ENCODE measurements around the gene SMIM14.
"Not testable (repeated sequence)": the region's sequence is repeated elsewhere in the genome, so short reads cannot be mapped to it uniquely, and the experiment has no call there.

Gene SMIM14

DNA sequence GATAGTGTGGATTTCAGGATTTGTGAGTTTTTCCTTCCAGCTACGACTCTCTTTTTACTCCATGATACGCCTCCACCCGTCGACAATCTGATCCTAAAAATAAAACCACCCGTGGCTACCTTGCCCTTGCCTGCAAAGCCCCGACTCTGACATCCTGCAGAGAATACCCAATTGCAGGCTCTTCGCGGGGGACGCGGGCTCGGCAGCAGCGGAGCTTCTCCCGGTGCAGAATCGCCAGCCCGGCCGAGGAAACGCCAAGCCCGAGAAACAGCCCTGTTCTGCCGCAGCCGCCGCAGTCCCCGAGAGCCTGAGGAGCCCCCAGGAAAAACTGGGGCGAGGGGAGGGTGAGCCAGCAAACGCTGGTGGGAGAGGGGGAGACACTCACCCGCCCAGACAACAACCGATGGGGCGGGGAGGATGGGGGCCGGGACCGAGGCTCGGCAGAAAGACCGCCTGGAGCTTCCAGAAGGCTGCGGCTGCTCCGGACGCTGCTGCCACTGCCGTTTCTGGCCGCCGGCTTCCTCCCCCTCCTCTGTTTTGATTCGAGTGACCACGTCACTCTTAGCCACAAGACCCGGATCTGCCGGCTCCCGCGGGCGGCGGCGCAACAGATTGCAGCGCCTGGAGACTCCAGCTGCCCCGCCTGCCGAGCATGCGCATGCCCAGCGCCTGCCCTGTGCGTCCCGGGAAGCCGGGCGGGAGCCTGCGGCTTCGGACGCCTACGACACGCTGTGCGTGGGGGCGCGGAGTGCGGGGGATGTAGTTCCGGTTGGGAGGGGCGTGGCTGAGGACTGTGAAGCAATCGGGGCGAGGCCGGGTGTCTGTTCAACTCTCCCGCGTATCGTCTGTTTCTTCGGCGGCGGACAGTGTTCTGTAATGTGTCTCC, at the start of gene SMIM14:
Gene SMIM14, minus strand, starts transcription at position 512 of the 886 bp plus-strand sequence. CDS start 33,720 bp downstream, outside the sequence.
- peak; percentile 85 for DNase-seq

DNA sequence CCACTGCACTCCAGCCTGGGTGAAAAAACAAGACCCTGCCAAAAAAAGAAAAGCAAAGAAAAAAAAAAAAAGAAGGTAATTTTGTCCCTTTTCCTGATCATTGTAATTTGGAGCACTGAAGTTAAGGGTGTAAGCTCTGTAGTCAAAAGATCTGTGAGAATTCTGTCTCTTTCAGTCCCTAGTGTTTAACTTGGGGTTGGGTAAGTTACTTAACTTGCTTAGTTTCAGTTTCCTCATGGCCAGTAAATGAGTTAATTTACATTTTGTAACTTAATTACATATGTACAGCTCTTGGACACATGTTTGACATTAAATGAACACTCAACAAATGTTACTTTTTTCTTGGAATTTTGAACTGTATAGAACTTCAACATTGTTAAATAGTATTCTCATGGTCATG, 48.3 kb upstream of the SMIM14 start:
- no peak for DNase-seq

DNA sequence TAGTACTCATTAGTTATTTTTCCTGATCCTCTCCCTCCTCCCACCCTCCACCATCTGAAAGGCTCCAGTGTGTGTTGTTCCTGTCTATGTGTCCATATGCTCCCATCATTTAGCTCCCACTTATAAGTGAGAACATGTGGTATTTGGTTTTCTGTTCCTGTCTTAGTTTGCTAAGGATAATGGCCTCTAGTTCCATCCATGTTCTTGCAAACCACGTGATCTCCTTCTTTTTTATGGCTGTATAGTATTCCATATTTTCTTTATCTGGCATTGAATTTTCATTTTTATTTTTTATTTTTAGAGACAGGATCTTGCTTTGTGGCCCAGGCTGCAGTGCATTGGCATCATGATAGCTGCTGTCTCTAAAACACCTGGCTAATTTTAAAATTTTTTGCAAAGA, 47.3 kb upstream of the SMIM14 start:
- no peak for DNase-seq

DNA sequence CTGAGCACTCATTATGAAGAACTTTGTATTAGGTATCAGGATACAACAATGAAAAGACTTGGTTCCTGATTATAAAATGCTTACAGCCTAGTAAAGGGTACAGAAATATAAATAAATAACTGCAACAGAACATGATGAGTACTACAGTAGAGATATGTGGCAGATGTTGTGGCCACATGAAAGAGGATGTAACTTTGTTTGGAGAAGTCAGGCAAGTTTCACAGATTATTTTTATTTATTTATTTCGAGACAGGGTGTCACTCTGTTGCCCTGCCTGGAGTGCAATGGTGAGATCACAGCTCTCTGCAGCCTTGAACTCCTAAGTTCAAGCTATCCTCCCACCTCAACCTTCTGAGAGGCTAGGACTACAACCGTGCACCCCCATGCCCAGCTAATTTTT, 43.5 kb upstream of the SMIM14 start:
- no peak for DNase-seq

DNA sequence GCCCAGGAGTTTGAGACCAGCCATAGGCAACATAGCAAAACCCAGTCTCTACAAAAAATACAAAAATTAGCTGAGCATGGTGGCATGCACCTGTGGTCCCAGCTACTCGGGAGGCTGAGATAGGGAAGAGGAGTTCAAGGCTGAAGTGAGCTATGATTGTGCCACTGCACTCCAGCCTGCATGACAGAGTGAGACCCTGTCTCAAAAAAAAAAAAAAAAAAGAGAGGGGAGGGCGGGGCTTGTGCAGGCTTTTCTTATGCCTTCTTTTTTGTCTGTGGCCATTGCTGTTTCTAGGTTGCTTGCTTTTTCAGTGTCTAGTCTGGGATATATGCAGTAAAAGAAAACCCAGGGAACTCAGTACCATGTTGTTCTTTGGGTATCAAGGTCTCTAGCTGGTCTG, 42.3 kb upstream of the SMIM14 start:
- DNase-seq = not testable (repeated sequence)

DNA sequence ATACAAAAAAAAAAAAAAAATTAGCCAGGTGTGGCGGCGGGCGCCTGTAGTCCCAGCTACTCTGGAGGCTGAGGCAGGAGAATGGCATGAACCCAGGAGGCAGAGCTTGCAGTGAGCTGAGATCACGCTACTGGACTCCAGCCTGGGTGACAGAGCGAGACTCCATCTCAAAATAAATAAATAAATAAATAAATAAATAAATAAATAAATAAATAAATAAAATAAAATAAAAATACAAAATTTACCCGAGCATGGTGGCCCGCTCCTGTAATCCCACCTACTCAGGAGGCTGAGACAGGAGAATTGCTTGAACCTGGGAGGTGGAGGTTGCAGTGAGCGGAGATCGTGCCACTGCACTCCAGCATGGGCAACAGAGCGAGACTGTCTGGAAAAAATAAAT, 37.0 kb upstream of the SMIM14 start:
- DNase-seq = not testable (repeated sequence)

DNA sequence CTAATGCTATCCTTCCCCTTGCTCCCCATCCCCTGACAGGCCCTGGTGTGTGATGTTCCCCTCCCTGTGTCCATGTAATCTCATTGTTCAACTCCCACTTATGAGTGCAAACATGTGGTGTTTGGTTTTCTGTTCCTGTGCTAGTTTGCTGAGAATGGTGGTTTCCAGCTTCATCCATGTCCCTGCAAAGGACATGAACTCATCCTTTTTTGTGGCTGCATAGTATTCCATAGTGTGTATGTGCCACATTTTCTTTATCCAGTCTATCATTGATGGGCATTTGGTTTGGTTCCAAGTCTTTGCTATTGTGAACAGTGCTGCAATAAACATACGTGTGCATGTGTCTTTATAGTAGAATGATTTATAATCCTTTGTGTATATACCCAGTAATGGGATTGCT, 31.6 kb upstream of the SMIM14 start:
- not testable (repeated sequence) for DNase-seq

DNA sequence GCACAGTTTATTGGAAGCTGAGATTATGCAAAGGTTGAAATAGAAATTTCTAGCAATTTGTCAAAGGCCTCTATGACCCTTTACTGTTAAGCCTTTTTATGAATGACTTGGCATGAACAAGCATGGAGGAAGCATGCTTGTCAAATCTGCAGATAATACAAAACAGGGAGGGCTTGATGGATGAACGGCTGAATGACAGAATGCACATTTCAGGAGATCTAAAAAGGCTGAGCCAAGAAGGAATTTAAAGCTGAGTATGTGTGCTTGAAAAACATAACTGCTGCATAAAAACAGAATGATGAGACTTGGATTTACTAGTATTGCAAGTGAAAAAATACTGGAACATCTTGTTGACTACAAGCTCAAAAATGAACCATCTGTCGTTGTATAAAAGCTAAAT, 30.2 kb upstream of the SMIM14 start:
- DNase-seq = no peak

DNA sequence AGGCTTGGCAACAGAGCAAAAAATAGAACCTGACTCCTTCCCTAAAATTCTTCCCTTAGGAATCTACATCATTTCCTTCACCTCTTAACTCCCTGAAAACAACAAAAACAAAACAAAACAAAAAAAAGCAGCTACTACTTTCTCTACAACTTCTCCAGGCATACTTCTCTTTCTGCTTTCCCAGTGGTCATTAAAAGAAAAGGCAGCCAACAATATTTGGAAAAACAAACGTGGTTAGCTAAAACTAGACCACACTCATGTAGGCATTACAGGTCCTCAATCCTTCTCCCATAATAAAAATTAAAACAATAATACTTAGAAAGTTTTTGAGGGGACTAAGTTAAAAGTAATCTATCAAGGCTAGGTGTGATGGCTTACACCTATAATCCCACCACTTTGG, 29.0 kb upstream of the SMIM14 start:
- no peak for DNase-seq

DNA sequence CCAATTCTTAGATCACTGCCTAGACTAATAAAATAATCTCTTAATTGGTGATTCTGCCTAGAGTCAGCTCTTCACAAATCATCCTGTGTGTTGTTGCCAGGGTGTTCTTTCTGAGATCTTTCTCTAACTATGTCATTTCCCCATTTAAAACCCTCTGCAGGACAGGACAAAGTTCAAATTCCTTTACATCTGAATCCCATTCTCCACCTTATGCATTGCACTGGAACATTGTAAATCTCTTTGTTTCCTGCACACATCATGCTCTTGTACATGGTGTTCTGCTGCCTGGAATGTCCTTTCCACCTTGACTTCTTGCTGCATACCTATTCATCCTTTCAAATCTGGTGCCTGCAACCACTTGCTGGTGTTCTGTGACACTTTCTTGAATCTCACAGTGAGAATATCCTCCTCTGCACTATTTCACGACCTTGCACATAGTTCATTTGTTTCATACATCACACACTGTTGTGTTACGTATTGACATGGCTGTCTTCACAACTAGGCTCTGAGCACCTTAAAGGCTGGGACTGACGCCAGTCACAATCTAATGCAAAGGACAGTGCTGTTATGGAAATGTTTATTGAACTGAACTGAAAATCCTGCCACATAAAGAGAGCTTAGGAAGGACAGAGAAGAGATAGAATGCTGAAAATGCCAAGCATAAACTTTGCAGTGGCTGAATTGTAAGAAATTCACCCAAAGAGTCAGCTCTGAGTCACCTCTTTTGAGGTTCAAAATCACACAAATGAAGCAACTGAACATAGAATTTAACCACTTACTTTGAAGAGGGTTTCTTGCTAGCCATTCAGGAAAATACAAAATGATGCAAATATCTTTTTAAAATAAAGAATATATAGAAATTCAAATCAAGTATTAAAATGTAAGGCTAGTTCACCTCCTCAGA, 26.4 kb upstream of the SMIM14 start:
- no peak for DNase-seq

DNA sequence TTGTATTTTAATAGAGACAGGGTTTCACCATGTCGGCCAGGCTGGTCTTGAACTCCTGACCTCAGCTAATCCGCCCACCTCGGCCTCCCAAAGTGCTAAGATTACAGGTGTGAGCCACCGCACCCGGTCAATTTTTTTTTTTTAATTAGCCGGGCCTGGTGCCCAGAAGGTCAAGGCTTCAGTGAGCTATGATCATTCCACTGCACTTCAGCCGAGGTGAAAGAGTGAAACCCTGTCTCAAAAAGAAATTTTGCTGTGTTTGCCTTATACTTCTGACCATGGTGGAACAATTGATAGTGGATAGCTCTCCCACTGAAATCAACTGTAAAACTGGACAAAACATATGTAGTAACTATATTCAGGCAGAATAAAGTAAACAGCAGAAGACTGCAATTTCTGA, 24.0 kb upstream of the SMIM14 start:
- no peak for DNase-seq

DNA sequence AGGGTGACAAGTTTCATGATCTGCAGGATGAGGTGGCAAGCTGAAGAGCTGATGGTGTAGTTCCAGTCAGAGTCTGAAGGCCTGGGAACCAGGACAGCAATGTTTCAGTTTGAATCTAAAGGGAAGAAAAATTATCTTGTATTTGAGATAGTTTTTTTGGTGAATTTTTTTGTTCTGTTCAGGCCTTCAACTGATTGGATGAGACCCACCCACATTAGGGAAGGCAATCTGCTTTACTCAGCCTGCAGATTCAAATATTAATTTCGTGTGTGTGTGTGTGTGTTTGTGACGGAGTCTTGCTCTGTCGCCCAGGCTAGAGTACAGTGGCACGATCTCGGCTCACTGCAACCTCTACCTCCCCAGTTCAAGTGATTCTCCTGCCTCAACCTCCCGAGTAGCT, 22.1 kb upstream of the SMIM14 start:
- DNase-seq = no peak

DNA sequence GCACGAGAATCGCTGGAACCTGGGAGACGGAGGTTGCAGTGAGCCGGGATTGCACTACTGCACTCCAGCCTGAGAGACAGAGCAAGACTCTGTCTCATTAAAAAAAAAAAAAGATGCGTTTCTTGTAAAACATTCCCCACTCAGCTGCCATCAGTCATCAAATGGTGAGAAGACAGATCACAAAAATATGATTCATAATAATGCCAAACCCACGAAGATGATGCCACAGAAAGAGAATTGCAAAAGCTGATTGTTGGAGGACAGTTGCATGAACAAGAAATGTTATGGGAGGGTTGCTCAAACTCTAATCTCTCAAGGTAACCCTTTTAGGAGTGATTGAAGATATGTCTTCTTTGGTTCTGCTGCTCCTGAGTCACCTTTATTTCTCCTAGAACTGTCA, 21.4 kb upstream of the SMIM14 start:
- DNase-seq = no peak

DNA sequence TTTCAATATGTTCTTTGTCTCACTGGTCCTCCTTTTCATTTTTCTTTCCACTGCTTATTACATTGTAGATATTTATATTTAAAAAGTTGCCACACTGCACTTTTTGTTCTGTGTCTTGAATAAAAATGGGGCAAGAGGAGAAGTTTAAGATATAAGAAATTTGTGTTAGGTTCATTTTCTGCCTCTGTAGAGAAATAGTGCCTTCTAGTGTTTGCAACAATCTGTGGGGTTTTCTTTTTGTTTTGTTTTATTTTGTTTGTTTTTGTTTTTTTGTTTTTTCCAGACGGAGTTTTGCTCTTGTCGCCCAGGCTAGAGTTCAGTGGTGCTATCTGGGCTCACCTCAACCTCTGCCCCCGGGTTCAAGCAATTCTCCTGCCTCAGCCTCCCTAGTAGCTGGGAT, 20.1 kb upstream of the SMIM14 start:
- DNase-seq = no peak

DNA sequence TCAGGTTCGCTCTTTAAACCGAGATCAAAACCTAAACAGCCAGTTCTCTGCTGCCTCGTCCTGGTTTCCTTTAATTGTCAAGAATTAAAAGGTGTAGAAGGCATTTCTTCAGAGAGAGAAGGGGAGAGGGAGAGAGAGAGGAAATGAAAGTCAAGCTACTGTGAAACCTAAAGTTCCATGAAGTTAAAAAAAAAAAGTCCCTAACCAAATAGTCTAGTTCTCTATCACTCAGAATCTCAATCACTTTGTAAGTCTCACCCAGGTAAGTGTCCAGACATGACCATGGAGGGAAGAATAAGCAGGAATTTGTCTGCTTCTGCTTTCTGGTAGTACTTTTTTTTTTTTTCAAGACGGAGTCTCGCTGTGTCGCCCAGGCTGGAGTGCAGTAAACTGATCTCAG, 18.8 kb upstream of the SMIM14 start:
- DNase-seq = no peak

DNA sequence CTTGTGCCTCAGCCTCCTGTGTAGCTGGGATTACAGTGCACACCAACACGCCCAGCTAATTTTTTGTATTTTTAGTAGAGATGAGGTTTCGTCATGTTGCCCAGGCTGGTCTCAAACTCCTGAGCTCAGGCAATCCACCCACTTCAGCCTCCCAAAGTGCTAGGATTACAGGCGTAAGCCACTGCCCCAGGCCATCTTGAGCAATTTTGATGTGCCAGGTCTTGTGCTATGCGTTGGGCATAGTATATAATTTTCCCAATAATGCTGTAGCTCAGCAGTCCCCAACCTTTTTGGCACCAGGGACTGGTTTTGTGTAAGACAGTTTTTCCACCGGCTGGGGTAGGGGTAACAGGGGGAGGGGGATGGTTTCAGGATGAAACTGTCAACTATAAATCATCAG, 18.0 kb upstream of the SMIM14 start:
- DNase-seq = not testable (repeated sequence)

DNA sequence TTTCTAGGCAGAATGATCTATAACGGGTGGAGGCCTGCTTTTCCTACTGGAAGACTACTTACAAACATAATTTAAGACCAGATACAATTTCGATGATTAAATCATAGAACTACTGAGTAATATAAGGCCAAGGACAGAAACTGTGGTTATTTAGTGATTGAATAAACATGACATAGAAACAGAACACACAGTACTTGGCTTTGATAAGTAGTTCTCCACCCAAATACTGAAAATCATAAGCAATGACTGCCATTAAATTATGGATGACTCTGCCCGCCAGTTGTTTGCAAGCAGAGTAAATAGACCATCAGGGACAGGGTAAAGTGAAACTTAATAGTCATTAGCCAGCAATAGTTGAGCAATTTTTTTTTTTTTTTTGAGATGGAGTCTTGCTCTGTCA, 17.2 kb upstream of the SMIM14 start:
- DNase-seq = no peak

DNA sequence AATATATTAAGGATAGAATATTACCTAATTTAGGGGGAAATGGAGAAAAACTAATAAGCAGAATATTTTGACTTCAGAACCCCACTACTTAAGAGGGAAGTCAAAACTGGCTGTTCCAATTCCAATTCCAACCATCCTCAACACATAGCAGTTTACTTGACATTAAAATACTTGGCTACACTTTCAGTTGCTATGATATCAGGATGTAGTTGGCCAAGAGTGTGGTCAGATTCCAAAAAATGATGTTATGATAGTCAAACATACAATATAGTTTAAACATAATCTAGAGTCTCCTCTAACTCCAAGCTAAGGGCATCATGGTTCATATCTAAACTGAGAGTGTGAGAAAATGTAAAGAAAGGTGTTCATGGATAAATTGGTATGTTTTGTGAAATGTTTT, 16.5 kb upstream of the SMIM14 start:
- DNase-seq = no peak

DNA sequence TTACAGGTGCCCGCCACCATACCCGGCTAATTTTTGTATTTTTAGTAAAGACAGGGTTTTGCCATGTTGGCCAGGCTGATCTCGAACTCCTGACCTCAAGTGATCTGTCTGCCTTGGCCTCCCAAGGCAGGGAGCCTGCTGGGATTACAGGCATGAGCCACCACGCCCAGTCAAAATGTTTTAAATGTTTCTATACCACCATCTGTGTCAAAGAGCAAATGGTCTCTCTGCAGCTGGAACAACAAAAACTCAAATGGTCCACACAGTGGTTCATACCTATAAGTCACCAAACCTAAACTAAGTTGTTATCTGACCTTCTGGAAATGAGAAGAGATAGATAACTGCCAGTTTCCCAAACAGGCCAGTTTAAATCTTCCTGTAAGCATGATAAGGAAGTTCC, 12.9 kb upstream of the SMIM14 start:
- not testable (repeated sequence) for DNase-seq

DNA sequence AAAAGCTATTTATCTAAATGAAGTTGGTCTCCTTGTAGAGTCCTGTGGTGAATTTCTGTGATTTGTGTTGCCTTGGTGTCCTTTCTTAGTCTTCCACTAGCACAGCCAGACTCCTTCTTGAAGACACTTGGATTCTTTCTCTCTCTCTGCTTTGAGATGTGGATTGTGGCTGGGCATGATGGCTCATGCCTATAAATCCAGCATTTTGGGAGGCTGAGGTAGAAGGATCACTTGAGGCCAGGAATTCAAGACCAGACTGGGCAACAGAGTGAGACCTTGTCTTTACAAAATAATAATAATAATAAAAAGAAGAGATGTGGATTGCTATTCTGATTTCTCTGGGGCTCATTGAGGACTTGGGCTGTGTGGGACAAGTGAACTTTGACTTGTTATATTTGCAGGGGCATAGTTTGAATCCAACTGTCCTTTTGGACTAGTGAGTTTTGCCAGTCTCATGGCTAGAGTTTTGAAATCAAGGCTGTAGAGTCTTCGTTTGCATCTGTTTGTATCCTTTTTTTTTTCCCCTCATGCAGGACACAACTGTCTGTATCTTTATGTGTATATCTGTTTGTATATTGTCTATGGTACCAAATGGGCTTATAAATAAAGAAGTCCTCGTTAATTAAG, 11.1 kb upstream of the SMIM14 start:
- no peak for DNase-seq

DNA sequence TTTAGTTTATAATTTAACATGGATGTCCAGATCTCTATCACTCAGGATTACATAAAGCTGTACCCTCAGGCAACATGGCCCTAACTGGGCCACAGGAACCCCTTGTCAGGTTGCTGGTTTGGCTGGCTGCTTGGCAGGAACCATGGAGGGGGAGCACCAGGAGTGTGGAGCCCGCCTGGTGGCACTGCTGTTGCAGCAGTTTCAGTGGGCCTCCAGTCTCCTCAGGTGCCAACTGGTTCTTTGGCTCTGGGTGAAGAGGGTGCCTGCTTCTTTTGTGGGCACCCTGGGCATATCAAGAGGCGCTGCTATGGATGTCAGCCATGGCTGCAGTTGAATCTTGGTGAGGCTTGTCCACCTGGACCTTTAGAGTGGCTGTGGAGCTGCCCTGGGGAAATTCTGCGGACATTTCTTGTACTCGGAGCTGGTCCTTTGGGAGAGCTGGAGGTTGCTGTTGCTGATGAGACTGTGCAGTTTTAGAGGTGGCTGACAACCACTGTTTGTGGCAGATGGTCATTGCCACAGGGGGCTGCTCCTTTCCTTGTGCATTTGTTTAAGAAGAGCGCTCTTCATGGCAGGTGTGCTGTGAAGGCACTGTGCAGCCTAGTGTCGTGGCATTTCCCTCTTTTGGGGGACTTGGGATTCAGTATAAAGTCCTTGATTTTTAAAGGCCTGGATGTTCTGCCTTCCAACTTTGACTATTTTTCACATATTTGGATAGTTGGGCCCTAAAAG, 10.3 kb upstream of the SMIM14 start:
- no peak for DNase-seq

DNA sequence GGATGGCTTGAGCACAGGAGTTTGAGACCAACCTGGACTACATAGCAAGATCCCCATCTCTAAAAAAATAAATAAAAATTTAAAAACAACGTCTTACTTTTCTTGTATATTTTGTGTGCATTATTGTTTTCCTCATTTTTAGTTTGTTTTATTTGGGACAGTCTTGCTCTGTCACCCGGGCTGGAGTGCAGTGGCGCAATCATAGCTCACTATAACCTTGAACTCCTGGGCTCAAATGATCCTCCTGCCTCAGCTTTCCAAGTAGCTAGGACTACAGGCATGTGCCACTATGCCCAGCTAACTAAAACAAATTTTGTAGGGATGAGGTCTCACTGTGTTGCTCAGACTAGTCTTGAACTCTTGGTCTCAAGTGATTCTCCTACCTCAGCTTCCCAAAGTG, 9.5 kb upstream of the SMIM14 start:
- DNase-seq = no peak

All from NCI-H1105 (cell line).